Vagina (tissue), 2 donors: ENCODE measurements around the gene FAM53B.

Experiments
- POLR2A ChIP-seq, 2 donors: fragments of 450-650 bp; IDR thresholded peaks; one replicate each; pipeline ENCODE4 v1.6.1; 2017; ENCODE audit warnings: antibody characterized with exemption in 2 of 2, mild to moderate bottlenecking in 2 of 2, moderate library complexity in 2 of 2
- POLR2AphosphoS5 ChIP-seq, 2 donors: sonication (generic); formaldehyde crosslinking; IDR thresholded peaks; one replicate each; pipeline ENCODE4 v1.9.0; 2017; ENCODE audit warnings: antibody characterized with exemption in 2 of 2, mild to moderate bottlenecking in 2 of 2, low read depth in 1 of 2; ENCODE audit not compliant: insufficient read depth in 1 of 2
- TF ChIP-seq, protein P1 (sequence below), 3 experiments: fragments of 450-650 bp in 2 of 3; fragments of 200-600 bp in 1 of 3; sonication (generic) in 1 of 3; IDR thresholded peaks; one replicate each; pipeline ENCODE4 v1.5.1; 2017 to 2019; ENCODE audit warnings: antibody characterized with exemption in 3 of 3, mild to moderate bottlenecking in 2 of 3, moderate library complexity in 2 of 3

GRCh38 chr10:124670849-124671248, 73.3 kb downstream of the FAM53B start:
- TF ChIP-seq, protein P1, sequence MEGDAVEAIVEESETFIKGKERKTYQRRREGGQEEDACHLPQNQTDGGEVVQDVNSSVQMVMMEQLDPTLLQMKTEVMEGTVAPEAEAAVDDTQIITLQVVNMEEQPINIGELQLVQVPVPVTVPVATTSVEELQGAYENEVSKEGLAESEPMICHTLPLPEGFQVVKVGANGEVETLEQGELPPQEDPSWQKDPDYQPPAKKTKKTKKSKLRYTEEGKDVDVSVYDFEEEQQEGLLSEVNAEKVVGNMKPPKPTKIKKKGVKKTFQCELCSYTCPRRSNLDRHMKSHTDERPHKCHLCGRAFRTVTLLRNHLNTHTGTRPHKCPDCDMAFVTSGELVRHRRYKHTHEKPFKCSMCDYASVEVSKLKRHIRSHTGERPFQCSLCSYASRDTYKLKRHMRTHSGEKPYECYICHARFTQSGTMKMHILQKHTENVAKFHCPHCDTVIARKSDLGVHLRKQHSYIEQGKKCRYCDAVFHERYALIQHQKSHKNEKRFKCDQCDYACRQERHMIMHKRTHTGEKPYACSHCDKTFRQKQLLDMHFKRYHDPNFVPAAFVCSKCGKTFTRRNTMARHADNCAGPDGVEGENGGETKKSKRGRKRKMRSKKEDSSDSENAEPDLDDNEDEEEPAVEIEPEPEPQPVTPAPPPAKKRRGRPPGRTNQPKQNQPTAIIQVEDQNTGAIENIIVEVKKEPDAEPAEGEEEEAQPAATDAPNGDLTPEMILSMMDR (IDR thresholded peaks at IDR 0.05) = no peak
- TF ChIP-seq POLR2A (IDR thresholded peaks at IDR 0.05) = no peak
- no peak for TF ChIP-seq POLR2AphosphoS5 (IDR thresholded peaks at IDR 0.05; ENCODE audit: insufficient read depth in 1 of 2, low read depth in 1 of 2)
